ENCODE data around the gene MLANA. TPM values are rescaled to one million over a fixed set of nuclear protein-coding genes. Genes with fewer than 3 reads are reported as not detected.

The MLANA gene
- total and polyA plus RNA-seq, 3 experiments from 2014 or later: not detected

DNA sequence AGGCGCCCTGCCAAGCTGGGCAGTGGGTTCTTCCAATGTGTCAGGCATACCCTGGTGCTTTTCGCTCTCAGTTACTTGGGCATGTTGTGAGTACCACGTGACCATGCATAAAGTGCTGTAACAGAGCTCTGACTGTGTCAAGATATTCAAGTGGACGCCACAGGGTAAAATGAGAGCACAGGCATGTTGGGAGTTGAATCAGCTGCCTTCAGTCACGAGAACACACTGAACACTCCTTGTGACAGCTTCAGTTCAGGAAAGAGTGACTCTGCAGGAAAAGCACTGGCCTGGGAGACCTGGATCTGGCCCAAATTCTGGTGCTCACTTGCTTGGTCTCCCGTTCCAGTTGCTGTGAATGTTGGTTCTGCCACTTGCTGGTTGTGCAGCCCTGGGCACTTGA, 5.1 kb downstream of the MLANA start:
- no peaks in the 10 kb centered on the region for H3K9me3 ChIP-seq (ENCODE audit: low read length)
- no peaks in the 10 kb centered on the region for H3K9me3 Mint-ChIP-seq
- H3K27ac Mint-ChIP-seq: no peak overlapping the region
- POLR2A ChIA-PET: no interaction called here
- H3K36me3 Mint-ChIP-seq: peaks cover 0 to 31% (median 15%) of the 10 kb centered on the region in 3 donors
- DNase-seq: no peak
- no peaks in the 10 kb centered on the region for H3K27me3 ChIP-seq (ENCODE audit: insufficient read depth, low read length, poor library complexity, severe bottlenecking)
- H3K4me1 ChIP-seq (ENCODE audit: insufficient read depth, low read length): no peaks in the 10 kb centered on the region
- H3K4me3 Mint-ChIP-seq: no peak overlapping the region
- no peak overlapping the region for H3K27ac ChIP-seq (ENCODE audit: low read depth, low read length)
- H3K4me1 Mint-ChIP-seq: no peaks in the 10 kb centered on the region
- no peaks in the 10 kb centered on the region for H3K27me3 Mint-ChIP-seq
- no peak overlapping the region for H3K4me3 ChIP-seq (ENCODE audit: low read length)
- H3K36me3 ChIP-seq (ENCODE audit: insufficient read depth, low read length): no peaks in the 10 kb centered on the region
- CTCF ChIA-PET: interaction anchor here (1.4 kb wide), 1 partner anchor 10 kb away, joined by 14 read pairs; no protein-coding TSS in a partner anchor

DNA sequence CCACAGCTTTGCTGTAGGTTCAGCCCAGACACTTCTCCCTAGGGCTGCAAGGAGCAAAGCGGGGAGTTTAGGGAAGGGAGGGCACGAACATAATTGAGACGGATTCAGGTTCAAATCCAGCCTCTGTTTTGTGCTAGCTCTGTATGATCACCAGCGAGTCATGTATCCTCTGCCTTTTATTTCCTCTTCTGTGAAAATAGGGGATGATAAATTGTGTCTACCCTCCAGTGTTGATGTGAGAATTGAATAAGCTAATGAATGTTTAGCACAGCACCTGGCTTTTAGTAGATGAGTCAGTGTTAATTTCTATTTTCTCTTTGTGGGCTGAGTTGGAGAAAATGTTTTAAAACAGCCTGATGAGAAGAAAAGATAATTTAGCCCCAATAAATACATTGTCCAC, 6.2 kb downstream of the MLANA start:
- H3K9me3 Mint-ChIP-seq: no peaks in the 10 kb centered on the region
- Histone ChIP-seq H3K27ac (ENCODE audit: low read depth, low read length) (no peak overlapping the region), H3K27me3 (ENCODE audit: insufficient read depth, low read length, poor library complexity, severe bottlenecking) (no peaks in the 10 kb centered on the region), H3K9me3 (ENCODE audit: low read length) (no peaks in the 10 kb centered on the region), H3K36me3 (ENCODE audit: insufficient read depth, low read length) (no peaks in the 10 kb centered on the region), H3K4me3 (ENCODE audit: low read length) (no peak overlapping the region), H3K4me1 (ENCODE audit: insufficient read depth, low read length) (no peaks in the 10 kb centered on the region)
- POLR2A ChIA-PET: no interaction called here
- no peak overlapping the region for H3K4me3 Mint-ChIP-seq
- H3K36me3 Mint-ChIP-seq: peaks cover 0 to 33% (median 15%) of the 10 kb centered on the region in 3 donors
- H3K27ac Mint-ChIP-seq: peak overlapping the region in 1 of 8 donors; percentile 12
- no peaks in the 10 kb centered on the region for H3K27me3 Mint-ChIP-seq
- H3K4me1 Mint-ChIP-seq: no peaks in the 10 kb centered on the region
- DNase-seq: no peak
- CTCF ChIA-PET: interaction anchor here (1.1 to 1.4 kb wide), 2 partner anchors 11 to 158 kb away, joined by 3 to 14 read pairs; no protein-coding TSS in a partner anchor

DNA sequence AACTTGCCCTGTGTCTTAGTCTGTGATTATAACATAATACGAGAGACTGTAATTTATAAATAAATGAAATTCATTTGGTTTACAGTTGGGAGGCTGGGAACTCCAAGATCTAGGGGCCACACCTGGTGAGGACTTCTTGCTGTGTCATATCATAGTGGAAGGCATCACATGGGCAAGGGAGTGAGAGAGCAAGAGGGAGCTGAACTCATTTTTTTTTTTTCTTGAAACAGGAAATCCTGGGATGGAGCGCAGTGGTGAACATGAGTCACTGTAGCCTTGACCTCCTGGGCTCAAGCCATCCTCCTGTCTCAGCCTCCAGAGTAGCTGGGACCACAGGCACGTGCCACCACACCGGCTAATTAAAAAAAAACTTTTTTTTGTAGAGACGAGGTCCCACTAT, 7.2 kb downstream of the MLANA start:
- H3K27me3 Mint-ChIP-seq: no peaks in the 10 kb centered on the region
- no peak overlapping the region for H3K27ac ChIP-seq (ENCODE audit: low read depth, low read length)
- H3K27me3 ChIP-seq (ENCODE audit: insufficient read depth, low read length, poor library complexity, severe bottlenecking): no peaks in the 10 kb centered on the region
- no peaks in the 10 kb centered on the region for H3K4me1 Mint-ChIP-seq
- ChIA-PET CTCF (no interaction called here), POLR2A (no interaction called here)
- peaks cover 0 to 35% (median 15%) of the 10 kb centered on the region in 3 donors for H3K36me3 Mint-ChIP-seq
- H3K9me3 ChIP-seq (ENCODE audit: low read length): no peaks in the 10 kb centered on the region
- H3K36me3 ChIP-seq (ENCODE audit: insufficient read depth, low read length): no peaks in the 10 kb centered on the region
- H3K27ac Mint-ChIP-seq: peak overlapping the region in 1 of 8 donors; percentile 89
- no peak overlapping the region for H3K4me3 Mint-ChIP-seq
- DNase-seq: no peak
- H3K4me3 ChIP-seq (ENCODE audit: low read length): no peak overlapping the region
- H3K9me3 Mint-ChIP-seq: no peaks in the 10 kb centered on the region
- no peaks in the 10 kb centered on the region for H3K4me1 ChIP-seq (ENCODE audit: insufficient read depth, low read length)

DNA sequence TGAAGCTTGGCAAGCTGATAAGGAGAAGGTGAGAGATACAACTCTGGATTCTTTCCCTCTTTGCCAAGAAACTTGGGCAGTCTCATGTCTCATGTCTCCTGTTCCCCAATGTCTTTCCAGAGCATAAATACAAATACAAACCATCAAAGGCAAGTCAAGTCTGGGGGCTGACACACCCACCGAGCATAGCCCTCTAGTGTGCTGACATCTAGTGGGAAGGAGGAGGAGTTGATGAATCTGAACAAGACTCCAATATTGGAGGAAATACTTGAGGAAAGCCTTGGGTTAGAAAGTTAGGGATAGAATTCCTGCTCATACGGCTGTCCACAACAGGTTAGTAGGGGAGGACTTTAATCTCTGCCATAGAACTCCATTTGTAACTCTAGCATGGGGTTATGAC, 8.6 kb downstream of the MLANA start:
- no peak for DNase-seq
- H3K4me1 ChIP-seq (ENCODE audit: insufficient read depth, low read length): no peaks in the 10 kb centered on the region
- H3K4me3 ChIP-seq (ENCODE audit: low read length): no peak overlapping the region
- Mint-ChIP-seq H3K27me3 (no peaks in the 10 kb centered on the region), H3K27ac (no peak overlapping the region), H3K36me3 (peaks cover 0 to 43% (median 16%) of the 10 kb centered on the region in 3 donors), H3K4me3 (no peak overlapping the region), H3K9me3 (no peaks in the 10 kb centered on the region), H3K4me1 (no peaks in the 10 kb centered on the region)
- CTCF ChIA-PET: interaction anchor here (1.0 to 1.5 kb wide), 3 partner anchors 13 to 57 kb away, joined by 3 read pairs; no protein-coding TSS in a partner anchor
- POLR2A ChIA-PET: no interaction called here
- H3K27ac ChIP-seq (ENCODE audit: low read depth, low read length): no peak overlapping the region
- no peaks in the 10 kb centered on the region for H3K9me3 ChIP-seq (ENCODE audit: low read length)
- H3K27me3 ChIP-seq (ENCODE audit: insufficient read depth, low read length, poor library complexity, severe bottlenecking): no peaks in the 10 kb centered on the region
- no peaks in the 10 kb centered on the region for H3K36me3 ChIP-seq (ENCODE audit: insufficient read depth, low read length)

DNA sequence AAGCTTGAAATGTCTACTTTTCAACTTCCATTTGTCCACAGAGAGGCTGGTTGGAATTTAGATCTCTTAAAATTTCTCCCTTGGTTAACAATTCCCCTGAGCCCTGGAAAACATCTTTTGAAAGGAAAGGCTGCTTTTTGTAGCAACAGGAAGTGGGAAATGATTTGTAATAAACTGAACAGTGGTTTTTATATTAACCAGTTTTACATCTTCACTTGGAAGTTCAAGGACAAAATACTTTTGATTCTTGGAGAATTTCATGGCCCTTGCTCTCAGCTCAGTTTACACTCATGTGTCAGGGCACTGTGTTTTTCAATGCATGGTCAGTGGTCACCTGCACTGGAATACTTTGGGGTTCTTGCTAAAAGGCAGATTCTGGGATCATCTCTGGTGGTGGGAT, 9.9 kb downstream of the MLANA start:
- ChIA-PET POLR2A (no interaction called here), CTCF (interaction anchor here (1.1 kb wide), 1 partner anchor 14 kb away, joined by 3 read pairs; no protein-coding TSS in a partner anchor)
- no peak for DNase-seq
- Histone ChIP-seq H3K27ac (ENCODE audit: low read depth, low read length) (no peak overlapping the region), H3K4me1 (ENCODE audit: insufficient read depth, low read length) (no peaks in the 10 kb centered on the region), H3K4me3 (ENCODE audit: low read length) (no peak overlapping the region), H3K36me3 (ENCODE audit: insufficient read depth, low read length) (no peaks in the 10 kb centered on the region), H3K27me3 (ENCODE audit: insufficient read depth, low read length, poor library complexity, severe bottlenecking) (no peaks in the 10 kb centered on the region), H3K9me3 (ENCODE audit: low read length) (no peaks in the 10 kb centered on the region)
- Mint-ChIP-seq H3K4me3 (no peak overlapping the region), H3K9me3 (no peaks in the 10 kb centered on the region), H3K36me3 (peaks cover 2 to 53% (median 19%) of the 10 kb centered on the region in 3 donors), H3K27me3 (no peaks in the 10 kb centered on the region), H3K27ac (peak overlapping the region in 3 of 8 donors; percentile 19 to 27 (median 23)), H3K4me1 (no peaks in the 10 kb centered on the region)

DNA sequence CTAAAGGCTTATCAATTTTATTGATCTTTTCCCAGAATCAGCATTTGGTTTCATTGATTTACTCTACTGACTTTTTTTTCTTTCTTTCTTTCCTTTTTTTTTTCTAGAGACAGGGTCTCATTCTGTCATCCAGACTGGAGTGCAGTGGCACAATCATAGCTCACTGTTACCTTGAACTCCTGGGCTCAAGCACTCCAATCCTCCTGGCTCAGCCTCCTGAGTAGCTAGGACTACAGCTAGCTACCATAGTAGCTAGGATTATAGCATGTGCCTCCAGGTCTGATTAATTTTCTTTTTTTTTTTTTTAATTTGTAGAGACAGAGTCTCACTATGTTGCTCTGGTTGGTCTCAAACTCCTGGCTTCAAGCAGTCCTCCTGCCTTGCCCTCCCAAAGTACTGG, 11.7 kb downstream of the MLANA start:
- no peaks in the 10 kb centered on the region for H3K4me1 Mint-ChIP-seq
- H3K36me3 Mint-ChIP-seq: peaks cover 9 to 51% (median 17%) of the 10 kb centered on the region in 3 donors
- ChIA-PET CTCF (interaction anchor here (1.2 kb wide), 1 partner anchor 17 kb away, joined by 3 read pairs; no protein-coding TSS in a partner anchor), POLR2A (no interaction called here)
- no peaks in the 10 kb centered on the region for H3K27me3 Mint-ChIP-seq
- H3K4me3 Mint-ChIP-seq: no peak overlapping the region
- no peak overlapping the region for H3K27ac ChIP-seq (ENCODE audit: low read depth, low read length)
- no peaks in the 10 kb centered on the region for H3K36me3 ChIP-seq (ENCODE audit: insufficient read depth, low read length)
- H3K4me1 ChIP-seq (ENCODE audit: insufficient read depth, low read length): no peaks in the 10 kb centered on the region
- no peak for DNase-seq
- peak overlapping the region in 1 of 8 donors; percentile 84 for H3K27ac Mint-ChIP-seq
- H3K27me3 ChIP-seq (ENCODE audit: insufficient read depth, low read length, poor library complexity, severe bottlenecking): no peaks in the 10 kb centered on the region
- H3K9me3 Mint-ChIP-seq: no peaks in the 10 kb centered on the region
- no peaks in the 10 kb centered on the region for H3K9me3 ChIP-seq (ENCODE audit: low read length)
- H3K4me3 ChIP-seq (ENCODE audit: low read length): no peak overlapping the region

DNA sequence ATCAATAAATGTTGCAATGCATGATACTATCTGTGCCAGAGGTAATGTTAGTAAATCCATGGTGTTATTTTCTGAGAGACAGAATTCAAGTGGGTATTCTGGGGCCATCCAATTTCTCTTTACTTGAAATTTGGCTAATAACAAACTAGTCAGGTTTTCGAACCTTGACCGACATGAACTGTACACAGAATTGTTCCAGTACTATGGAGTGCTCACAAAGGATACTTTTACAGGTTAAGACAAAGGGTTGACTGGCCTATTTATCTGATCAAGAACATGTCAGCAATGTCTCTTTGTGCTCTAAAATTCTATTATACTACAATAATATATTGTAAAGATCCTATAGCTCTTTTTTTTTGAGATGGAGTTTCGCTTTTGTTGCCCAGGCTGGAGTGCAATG, 18.2 kb downstream of the MLANA start:
- CTCF ChIA-PET: no interaction called here
- H3K9me3 Mint-ChIP-seq: no peaks in the 10 kb centered on the region
- H3K4me1 Mint-ChIP-seq: no peaks in the 10 kb centered on the region
- POLR2A ChIA-PET: no interaction called here
- no peak overlapping the region for H3K27ac Mint-ChIP-seq
- no peak overlapping the region for H3K4me3 Mint-ChIP-seq
- no peaks in the 10 kb centered on the region for H3K4me1 ChIP-seq (ENCODE audit: insufficient read depth, low read length)
- peaks cover 9 to 46% (median 22%) of the 10 kb centered on the region in 3 donors for H3K36me3 Mint-ChIP-seq
- no peaks in the 10 kb centered on the region for H3K27me3 Mint-ChIP-seq
- no peak overlapping the region for H3K4me3 ChIP-seq (ENCODE audit: low read length)
- no peaks in the 10 kb centered on the region for H3K9me3 ChIP-seq (ENCODE audit: low read length)
- H3K36me3 ChIP-seq (ENCODE audit: insufficient read depth, low read length): no peaks in the 10 kb centered on the region
- H3K27ac ChIP-seq (ENCODE audit: low read depth, low read length): no peak overlapping the region
- no peak for DNase-seq
- H3K27me3 ChIP-seq (ENCODE audit: insufficient read depth, low read length, poor library complexity, severe bottlenecking): no peaks in the 10 kb centered on the region

DNA sequence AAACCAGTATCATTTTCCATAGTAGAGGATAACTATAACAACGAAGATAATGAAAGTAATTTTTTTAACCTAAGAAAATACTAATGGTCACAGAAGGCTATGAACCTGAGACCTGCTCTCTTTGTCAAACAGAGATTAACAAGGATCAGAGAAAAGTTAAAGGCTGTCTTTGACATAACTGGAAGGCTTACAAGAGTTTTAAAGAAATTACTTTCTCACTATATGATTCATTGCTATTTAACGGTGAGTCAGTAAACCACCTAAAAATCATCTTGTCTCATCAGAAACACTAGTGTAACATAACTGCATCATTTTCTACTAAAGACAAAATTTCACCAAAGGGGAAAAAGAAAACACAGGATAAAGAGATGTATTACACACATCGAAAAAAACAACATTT, 19.3 kb downstream of the MLANA start:
- Histone ChIP-seq H3K36me3 (ENCODE audit: insufficient read depth, low read length) (no peaks in the 10 kb centered on the region), H3K27ac (ENCODE audit: low read depth, low read length) (no peak overlapping the region), H3K4me3 (ENCODE audit: low read length) (no peak overlapping the region), H3K4me1 (ENCODE audit: insufficient read depth, low read length) (no peaks in the 10 kb centered on the region), H3K9me3 (ENCODE audit: low read length) (no peaks in the 10 kb centered on the region), H3K27me3 (ENCODE audit: insufficient read depth, low read length, poor library complexity, severe bottlenecking) (no peaks in the 10 kb centered on the region)
- no peak overlapping the region for H3K4me3 Mint-ChIP-seq
- no peak overlapping the region for H3K27ac Mint-ChIP-seq
- no peaks in the 10 kb centered on the region for H3K4me1 Mint-ChIP-seq
- H3K27me3 Mint-ChIP-seq: no peaks in the 10 kb centered on the region
- CTCF ChIA-PET: no interaction called here
- no peaks in the 10 kb centered on the region for H3K9me3 Mint-ChIP-seq
- POLR2A ChIA-PET: no interaction called here
- no peak for DNase-seq
- peaks cover 9 to 39% (median 18%) of the 10 kb centered on the region in 3 donors for H3K36me3 Mint-ChIP-seq
